Measurements from ENCODE around the gene GBGT1. TPM values are rescaled to one million over a fixed set of nuclear protein-coding genes. Genes with fewer than 3 reads are reported as not detected.

GBGT1 gene
- total RNA-seq, 4 donors from 2014 or later, result 0.15 to 10.3 (median 5.6) TPM

DNA sequence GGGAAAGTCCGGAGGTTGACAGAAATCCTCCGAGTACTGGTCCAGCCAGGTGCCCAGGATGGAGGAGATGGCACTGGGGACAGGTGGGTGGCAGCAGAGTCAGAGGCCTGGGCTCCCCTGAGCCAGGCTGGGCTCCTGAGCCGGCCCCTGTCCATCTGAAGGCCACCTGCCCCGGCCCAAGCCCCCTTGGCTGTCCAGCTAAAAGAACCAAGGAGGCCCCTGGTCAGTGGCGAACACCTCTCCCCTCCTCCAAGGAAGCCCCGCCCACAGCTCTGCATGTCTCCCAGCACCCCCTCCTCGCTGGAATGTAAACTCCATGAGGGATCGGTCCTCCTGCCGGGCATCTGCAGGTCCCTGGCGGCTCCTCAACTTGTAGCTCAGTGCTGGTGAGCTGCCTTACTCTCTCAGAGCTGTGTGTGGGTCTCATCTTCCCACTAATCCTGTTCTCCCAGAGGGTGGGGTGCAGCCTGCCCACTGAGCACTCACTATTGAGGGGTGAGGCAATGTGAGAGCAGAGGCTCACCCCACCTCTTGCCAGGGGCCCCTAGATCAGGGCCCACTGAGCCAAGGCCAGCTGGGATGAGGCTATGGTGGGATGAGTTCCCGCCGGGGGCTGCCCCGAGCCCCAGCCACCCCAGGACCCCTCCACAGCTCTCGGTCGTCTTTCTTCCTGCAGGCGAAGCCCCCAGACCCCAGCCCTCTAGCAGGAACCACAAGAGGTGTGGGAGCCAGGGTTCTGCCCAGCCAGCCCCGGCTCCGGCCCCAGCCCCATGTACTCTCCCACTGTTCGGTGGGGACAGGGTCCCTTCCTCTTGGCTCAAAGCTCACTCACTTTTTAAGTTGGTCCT is 54.7 kb downstream of the GBGT1 start:
- in situ Hi-C loops (cut with MboI; ENCODE audit: low sequenced_read_pairs in 4 of 4) (loop anchor here in 3 of 4 donors (5.0 kb wide), 2 partner anchors 33 to 38 kb away; no protein-coding TSS in a partner anchor), intact Hi-C loops (cut with DNase I; ENCODE audit: low total_unique reads) (no loop called here)
- TF ChIP-seq CTCF (IDR thresholded peaks at IDR 0.05 in 4 of 5, conservative IDR thresholded peaks at IDR 0.05 in 1 of 5), result no peak
- no peak for TF ChIP-seq POLR2A (IDR thresholded peaks at IDR 0.05)
- no peaks in the 10 kb centered on the region for H3K27me3 ChIP-seq
- H3K4me1 ChIP-seq, result peaks cover 20 to 22% of the 10 kb centered on the region in 2 donors
- DNase-seq (peak; percentile 2 to 10), ATAC-seq (no peak)
- H3K36me3 ChIP-seq, result peaks cover 0 to 69% of the 10 kb centered on the region in 2 donors
- no peak overlapping the region for H3K27ac ChIP-seq
- H3K9me3 ChIP-seq, result no peaks in the 10 kb centered on the region
- H3K4me3 ChIP-seq, result no peak overlapping the region

DNA sequence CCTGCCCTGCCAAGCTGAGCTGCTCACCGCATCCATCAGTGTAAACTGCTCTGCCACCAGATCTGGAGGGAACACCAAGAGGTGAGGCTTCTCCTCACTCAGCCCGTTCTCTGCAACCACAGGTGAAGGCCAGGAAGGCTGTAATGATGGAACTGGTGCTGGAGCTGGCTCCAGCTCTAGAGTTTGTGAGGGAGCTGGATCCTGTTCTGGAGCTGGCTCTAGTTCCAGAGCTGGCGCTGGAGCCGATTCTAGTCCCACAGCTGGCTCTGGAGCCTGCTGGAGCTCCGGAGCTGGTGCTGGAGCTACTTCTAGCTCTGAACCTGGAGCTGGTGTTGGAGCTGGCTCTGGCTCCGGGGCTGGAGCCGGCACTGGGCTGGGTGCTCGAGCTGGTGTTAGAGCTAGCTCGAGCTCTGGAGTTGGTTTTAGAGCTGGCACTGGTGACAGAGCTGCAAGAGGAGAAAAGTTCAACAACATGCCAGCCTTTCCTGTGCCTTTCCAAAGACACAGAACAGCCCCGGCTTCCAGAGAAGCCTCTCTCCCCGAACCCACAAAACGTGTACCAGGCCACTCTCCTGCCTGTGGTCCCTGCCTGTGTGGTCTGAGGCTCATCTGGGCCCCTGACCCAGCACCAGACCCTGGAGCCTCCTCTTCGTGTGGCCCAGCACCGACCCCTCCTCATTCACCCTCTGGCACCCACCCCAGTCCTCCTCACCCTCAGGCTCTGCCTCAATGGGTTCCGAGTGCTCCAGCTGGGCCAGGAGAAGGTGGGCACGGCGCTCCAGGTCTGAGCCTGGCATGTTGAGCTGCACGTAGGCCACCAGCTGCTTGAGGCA is 55.5 kb downstream of the GBGT1 start:
- ATAC-seq (no peak), DNase-seq (peak; percentile 1 to 10)
- no peaks in the 10 kb centered on the region for H3K9me3 ChIP-seq
- in situ Hi-C loops (cut with MboI; ENCODE audit: low sequenced_read_pairs in 4 of 4) (loop anchor here in 3 of 4 donors (5.0 kb wide), 2 partner anchors 34 to 39 kb away; no protein-coding TSS in a partner anchor), intact Hi-C loops (cut with DNase I; ENCODE audit: low total_unique reads) (no loop called here)
- H3K4me3 ChIP-seq, result no peak overlapping the region
- H3K27me3 ChIP-seq, result no peaks in the 10 kb centered on the region
- no peak overlapping the region for H3K27ac ChIP-seq
- TF ChIP-seq CTCF (IDR thresholded peaks at IDR 0.05 in 4 of 5, conservative IDR thresholded peaks at IDR 0.05 in 1 of 5), result no peak
- no peak for TF ChIP-seq POLR2A (IDR thresholded peaks at IDR 0.05)
- peaks cover 0 to 77% of the 10 kb centered on the region in 2 donors for H3K36me3 ChIP-seq
- H3K4me1 ChIP-seq, result peaks cover 15 to 21% of the 10 kb centered on the region in 2 donors

DNA sequence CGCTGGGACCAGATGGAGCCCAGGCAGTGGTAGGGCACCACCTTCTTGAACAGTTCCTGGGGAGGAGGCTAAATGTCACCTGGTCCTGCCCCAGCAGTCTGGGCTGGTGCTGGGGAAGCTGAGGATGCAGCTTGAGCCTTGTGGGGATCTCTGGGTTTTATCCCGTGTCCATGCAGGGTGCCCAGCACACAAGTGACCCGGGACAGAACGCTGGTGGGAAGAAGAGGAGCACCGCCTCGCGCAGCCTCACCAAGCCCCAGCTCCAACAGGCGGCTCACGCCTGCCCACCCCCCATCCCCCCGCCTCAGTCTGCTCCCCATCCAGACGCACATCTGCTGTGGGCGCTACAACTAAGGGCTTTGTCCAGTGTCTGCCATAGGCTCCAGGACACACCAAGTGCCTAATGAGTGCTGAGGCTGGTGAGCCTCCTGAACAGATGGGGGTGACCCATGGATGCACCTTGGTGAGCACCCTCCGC is 56.4 kb downstream of the GBGT1 start:
- ATAC-seq, result no peak
- TF ChIP-seq CTCF (IDR thresholded peaks at IDR 0.05 in 4 of 5, conservative IDR thresholded peaks at IDR 0.05 in 1 of 5) (no peak), POLR2A (IDR thresholded peaks at IDR 0.05) (no peak)
- Histone ChIP-seq H3K27me3 (no peaks in the 10 kb centered on the region), H3K27ac (no peak overlapping the region), H3K4me1 (peaks cover 7 to 12% of the 10 kb centered on the region in 2 donors), H3K9me3 (no peaks in the 10 kb centered on the region), H3K4me3 (no peak overlapping the region), H3K36me3 (peaks cover 0 to 86% of the 10 kb centered on the region in 2 donors)
- intact Hi-C loops (cut with DNase I; ENCODE audit: low total_unique reads), result no loop called here
- in situ Hi-C loops (cut with MboI; ENCODE audit: low sequenced_read_pairs in 4 of 4), result loop anchor here in 3 of 4 donors (5.0 kb wide), 2 partner anchors 35 to 40 kb away; no protein-coding TSS in a partner anchor
- peak; percentile 1 to 8 for DNase-seq

DNA sequence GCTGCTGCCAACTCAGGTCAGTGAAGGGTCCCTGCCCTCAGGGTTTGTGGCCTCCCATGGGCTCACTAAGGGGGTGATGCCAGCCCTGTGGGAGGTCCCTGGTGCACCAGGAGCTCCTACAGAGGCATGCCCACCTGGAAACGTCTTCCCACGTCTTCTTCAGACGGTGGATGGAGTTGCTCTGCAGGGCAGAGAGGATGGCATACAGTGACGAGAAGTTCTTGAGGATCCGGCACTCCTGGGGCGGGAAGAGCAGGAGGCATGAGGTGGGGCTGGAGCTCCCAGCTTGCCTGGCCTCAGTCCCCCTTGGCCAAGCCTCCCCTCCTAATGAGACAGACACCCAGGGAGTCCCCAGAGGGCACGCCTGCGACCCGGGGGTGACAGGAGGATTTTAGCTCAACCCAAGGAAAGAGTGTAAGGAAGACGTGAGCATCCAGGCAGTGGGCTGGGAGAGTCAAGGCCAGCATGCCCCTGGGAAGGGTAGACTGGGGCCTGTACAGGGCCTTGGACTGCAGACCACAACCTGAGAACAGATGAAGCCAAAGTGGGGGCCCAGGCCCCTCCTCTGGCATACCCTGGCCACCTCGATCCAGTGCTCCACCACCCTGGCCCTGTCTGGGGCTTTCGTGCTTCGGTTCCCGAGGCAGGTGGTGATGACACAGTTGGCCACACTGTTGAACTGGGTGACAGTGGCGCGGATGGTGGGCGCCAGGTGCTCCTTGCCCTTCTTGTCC is 57.0 kb downstream of the GBGT1 start:
- no peak for ATAC-seq
- H3K27ac ChIP-seq, result no peak overlapping the region
- H3K27me3 ChIP-seq, result no peaks in the 10 kb centered on the region
- H3K9me3 ChIP-seq, result no peaks in the 10 kb centered on the region
- H3K36me3 ChIP-seq, result peaks cover 0 to 92% of the 10 kb centered on the region in 2 donors
- TF ChIP-seq POLR2A (IDR thresholded peaks at IDR 0.05) (no peak), CTCF (IDR thresholded peaks at IDR 0.05 in 4 of 5, conservative IDR thresholded peaks at IDR 0.05 in 1 of 5) (no peak)
- in situ Hi-C loops (cut with MboI; ENCODE audit: low sequenced_read_pairs in 4 of 4) (loop anchor here in 3 of 4 donors (5.0 kb wide), 2 partner anchors 36 to 41 kb away; no protein-coding TSS in a partner anchor), intact Hi-C loops (cut with DNase I; ENCODE audit: low total_unique reads) (no loop called here)
- peaks cover 5 to 7% of the 10 kb centered on the region in 2 donors for H3K4me1 ChIP-seq
- peak; percentile 1 to 9 for DNase-seq
- no peak overlapping the region for H3K4me3 ChIP-seq

Measured in gastrocnemius medialis (tissue), 4 donors.